ENCODE data around the gene GPR45.

DNA sequence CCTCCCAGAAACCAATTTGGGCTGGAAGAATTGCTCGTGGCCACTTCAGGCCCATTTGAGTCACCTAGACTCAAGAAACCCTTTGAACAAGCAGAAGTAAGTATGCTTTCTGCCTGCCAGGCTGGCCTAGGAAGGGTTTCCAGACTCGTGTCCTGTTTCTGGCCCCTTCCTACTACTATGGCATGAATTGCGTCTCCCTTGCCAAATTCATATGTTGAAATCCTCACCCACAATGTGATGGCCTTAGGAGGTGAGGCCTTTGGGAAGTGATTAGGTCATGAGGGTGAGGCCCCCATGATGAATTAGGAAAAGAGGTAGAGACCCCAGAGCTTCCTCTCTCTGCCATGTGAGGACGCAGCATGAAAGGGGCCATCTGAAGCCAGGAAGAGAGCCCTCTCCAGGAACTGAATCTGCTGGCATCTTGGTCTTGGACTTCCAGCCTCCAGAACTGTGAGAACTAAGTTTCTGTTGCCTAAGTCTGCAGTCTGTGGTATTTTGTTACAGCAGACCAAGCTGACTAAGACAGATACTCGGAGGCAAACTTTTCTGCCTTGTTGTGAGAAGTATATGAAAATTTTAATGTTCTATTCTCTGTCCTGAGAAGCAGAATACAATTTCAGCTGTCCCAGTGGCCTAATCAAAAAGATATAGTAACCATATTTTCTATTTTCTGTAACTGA lies 13.1 kb downstream of the GPR45 start:
- no peak for TF ChIP-seq POLR2A (IDR thresholded peaks at IDR 0.05)
- TF ChIP-seq POLR2AphosphoS5 (IDR thresholded peaks at IDR 0.05; ENCODE audit: insufficient read depth in 1 of 2, low read depth in 1 of 2) = no peak
- TF ChIP-seq, protein P1, sequence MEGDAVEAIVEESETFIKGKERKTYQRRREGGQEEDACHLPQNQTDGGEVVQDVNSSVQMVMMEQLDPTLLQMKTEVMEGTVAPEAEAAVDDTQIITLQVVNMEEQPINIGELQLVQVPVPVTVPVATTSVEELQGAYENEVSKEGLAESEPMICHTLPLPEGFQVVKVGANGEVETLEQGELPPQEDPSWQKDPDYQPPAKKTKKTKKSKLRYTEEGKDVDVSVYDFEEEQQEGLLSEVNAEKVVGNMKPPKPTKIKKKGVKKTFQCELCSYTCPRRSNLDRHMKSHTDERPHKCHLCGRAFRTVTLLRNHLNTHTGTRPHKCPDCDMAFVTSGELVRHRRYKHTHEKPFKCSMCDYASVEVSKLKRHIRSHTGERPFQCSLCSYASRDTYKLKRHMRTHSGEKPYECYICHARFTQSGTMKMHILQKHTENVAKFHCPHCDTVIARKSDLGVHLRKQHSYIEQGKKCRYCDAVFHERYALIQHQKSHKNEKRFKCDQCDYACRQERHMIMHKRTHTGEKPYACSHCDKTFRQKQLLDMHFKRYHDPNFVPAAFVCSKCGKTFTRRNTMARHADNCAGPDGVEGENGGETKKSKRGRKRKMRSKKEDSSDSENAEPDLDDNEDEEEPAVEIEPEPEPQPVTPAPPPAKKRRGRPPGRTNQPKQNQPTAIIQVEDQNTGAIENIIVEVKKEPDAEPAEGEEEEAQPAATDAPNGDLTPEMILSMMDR (IDR thresholded peaks at IDR 0.05) = no peak
